Dendritic cell treated with granulocyte-macrophage colony-stimulating factor and Interleukin-4, amounts not matched to agents 40 ng/mL and 50 ng/mL, for 4 days (primary cell): Measurements from ENCODE around the gene SMARCD2.
"Not testable (repeated sequence)": the region's sequence is repeated elsewhere in the genome, so short reads cannot be mapped to it uniquely, and the experiment has no call there.

Source experiments
- H3K27ac Mint-ChIP-seq: one replicate; pipeline ENCODE4 v1.8.0; 2022; ENCODE audit warnings: mild to moderate bottlenecking, mixed read lengths
- H3K27me3 Mint-ChIP-seq: one replicate; pipeline ENCODE4 v1.8.0; 2022; ENCODE audit warnings: mild to moderate bottlenecking, mixed read lengths
- H3K36me3 Mint-ChIP-seq: one replicate; pipeline ENCODE4 v1.8.0; 2022; ENCODE audit warnings: low read depth, mixed read lengths
- H3K4me1 Mint-ChIP-seq: one replicate; pipeline ENCODE4 v1.8.0; 2022; ENCODE audit warnings: low read depth, mixed read lengths
- H3K4me3 Mint-ChIP-seq: one replicate; pipeline ENCODE4 v1.8.0; 2022; ENCODE audit warnings: mild to moderate bottlenecking, moderate library complexity, mixed read lengths
- H3K9me3 Mint-ChIP-seq: one replicate; pipeline ENCODE4 v1.8.0; 2022; ENCODE audit warnings: mixed read lengths
- intact Hi-C: fragments of 100-400 bp; cut with micrococcal nuclease; formaldehyde crosslinking; loops from one replicate; pipeline ENCODE4 v1.15.0; 2022

SMARCD2 gene

DNA sequence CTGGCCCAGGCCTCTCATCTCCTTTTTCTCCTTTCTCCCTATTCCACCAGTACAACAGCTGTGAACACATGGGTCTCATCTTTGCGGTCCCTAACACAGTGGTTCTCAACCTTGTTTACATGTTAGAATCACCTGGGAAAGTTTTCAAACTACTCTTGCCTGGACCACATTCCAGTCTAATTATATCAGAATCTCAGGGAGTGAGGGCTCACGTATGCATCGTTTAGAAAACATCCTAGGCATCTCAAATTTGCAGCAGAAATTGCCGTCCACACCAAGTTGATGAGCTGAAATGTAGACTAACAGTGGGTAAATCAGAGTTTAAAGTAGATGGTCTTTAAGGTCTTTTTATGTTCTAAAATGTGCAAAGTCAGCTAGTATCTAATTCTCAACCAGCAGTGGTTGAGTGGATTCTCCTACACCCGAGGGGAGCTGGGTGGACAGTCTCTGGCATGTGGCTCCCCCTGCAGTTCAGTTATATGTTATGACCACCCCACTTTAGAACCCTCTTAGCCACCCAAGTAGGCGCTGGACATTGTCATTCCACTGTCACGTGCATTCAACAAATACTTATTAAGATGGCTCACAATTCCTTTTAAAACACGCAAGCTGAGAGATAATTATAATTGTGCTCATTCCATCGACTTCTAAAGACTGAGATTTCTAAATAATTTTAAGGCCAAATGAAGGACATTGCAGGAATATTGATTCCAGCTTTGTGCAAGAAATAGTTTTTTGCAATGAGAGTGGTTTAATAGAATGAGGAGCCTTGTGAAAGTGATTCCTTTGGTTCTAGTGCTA lies 27.2 kb upstream of the SMARCD2 start:
- H3K4me3 Mint-ChIP-seq, H3K36me3 Mint-ChIP-seq, H3K9me3 Mint-ChIP-seq, H3K27ac Mint-ChIP-seq, intact Hi-C loops: not testable (repeated sequence)
- H3K4me1 Mint-ChIP-seq = peaks cover 12% of the 10 kb centered on the region
- H3K27me3 Mint-ChIP-seq = peaks cover 15% of the 10 kb centered on the region

- H3K27ac Mint-ChIP-seq, H3K36me3 Mint-ChIP-seq, intact Hi-C loops, H3K9me3 Mint-ChIP-seq, H3K4me3 Mint-ChIP-seq: not testable (repeated sequence)
- Mint-ChIP-seq H3K27me3 (peaks cover 17% of the 10 kb centered on the region), H3K4me1 (peaks cover 12% of the 10 kb centered on the region)
These were observed 24.1 kb upstream of the SMARCD2 start for GRCh38 chr17:63866625-63867024.

- no peaks in the 10 kb centered on the region for H3K9me3 Mint-ChIP-seq
- peaks cover 15% of the 10 kb centered on the region for H3K27me3 Mint-ChIP-seq
- no peak overlapping the region for H3K4me3 Mint-ChIP-seq
- no peaks in the 10 kb centered on the region for H3K36me3 Mint-ChIP-seq
- H3K4me1 Mint-ChIP-seq = no peaks in the 10 kb centered on the region
- intact Hi-C loops = no loop called here
- no peak overlapping the region for H3K27ac Mint-ChIP-seq
These were observed 16.8 kb upstream of the SMARCD2 start for GRCh38 chr17:63859257-63859656.

GRCh38 chr17:63856425-63856824 lies 13.9 kb upstream of the SMARCD2 start:
- intact Hi-C loops, H3K36me3 Mint-ChIP-seq, H3K4me1 Mint-ChIP-seq, H3K4me3 Mint-ChIP-seq, H3K27ac Mint-ChIP-seq, H3K9me3 Mint-ChIP-seq: not testable (repeated sequence)
- H3K27me3 Mint-ChIP-seq = peaks cover 11% of the 10 kb centered on the region

GRCh38 chr17:63855185-63855584 lies 12.7 kb upstream of the SMARCD2 start:
- H3K4me3 Mint-ChIP-seq = no peak overlapping the region
- no peak overlapping the region for H3K27ac Mint-ChIP-seq
- peaks cover 10% of the 10 kb centered on the region for H3K27me3 Mint-ChIP-seq
- no peaks in the 10 kb centered on the region for H3K4me1 Mint-ChIP-seq
- no peaks in the 10 kb centered on the region for H3K9me3 Mint-ChIP-seq
- no peaks in the 10 kb centered on the region for H3K36me3 Mint-ChIP-seq
- intact Hi-C loops = no loop called here

- Mint-ChIP-seq H3K9me3 (no peaks in the 10 kb centered on the region), H3K36me3 (no peaks in the 10 kb centered on the region), H3K27ac (no peak overlapping the region), H3K4me1 (peaks cover under 1% of the 10 kb centered on the region), H3K27me3 (peaks cover 10% of the 10 kb centered on the region), H3K4me3 (no peak overlapping the region)
- intact Hi-C loops = no loop called here
These were observed 12.2 kb upstream of the SMARCD2 start for GRCh38 chr17:63854709-63855108.

GRCh38 chr17:63853260-63853659 lies 10.8 kb upstream of the SMARCD2 start:
- Mint-ChIP-seq H3K27ac (no peak overlapping the region), H3K36me3 (no peaks in the 10 kb centered on the region), H3K4me1 (peaks cover 10% of the 10 kb centered on the region), H3K9me3 (peaks cover 1% of the 10 kb centered on the region), H3K4me3 (no peak overlapping the region), H3K27me3 (peaks cover 7% of the 10 kb centered on the region)
- intact Hi-C loops = no loop called here

- H3K4me3 Mint-ChIP-seq = no peak overlapping the region
- no peaks in the 10 kb centered on the region for H3K36me3 Mint-ChIP-seq
- H3K9me3 Mint-ChIP-seq = peaks cover 8% of the 10 kb centered on the region
- H3K27ac Mint-ChIP-seq = no peak overlapping the region
- H3K4me1 Mint-ChIP-seq = peaks cover 15% of the 10 kb centered on the region
- peaks cover 7% of the 10 kb centered on the region for H3K27me3 Mint-ChIP-seq
- intact Hi-C loops = no loop called here
These were observed 7.9 kb upstream of the SMARCD2 start for GRCh38 chr17:63850401-63850800.

DNA sequence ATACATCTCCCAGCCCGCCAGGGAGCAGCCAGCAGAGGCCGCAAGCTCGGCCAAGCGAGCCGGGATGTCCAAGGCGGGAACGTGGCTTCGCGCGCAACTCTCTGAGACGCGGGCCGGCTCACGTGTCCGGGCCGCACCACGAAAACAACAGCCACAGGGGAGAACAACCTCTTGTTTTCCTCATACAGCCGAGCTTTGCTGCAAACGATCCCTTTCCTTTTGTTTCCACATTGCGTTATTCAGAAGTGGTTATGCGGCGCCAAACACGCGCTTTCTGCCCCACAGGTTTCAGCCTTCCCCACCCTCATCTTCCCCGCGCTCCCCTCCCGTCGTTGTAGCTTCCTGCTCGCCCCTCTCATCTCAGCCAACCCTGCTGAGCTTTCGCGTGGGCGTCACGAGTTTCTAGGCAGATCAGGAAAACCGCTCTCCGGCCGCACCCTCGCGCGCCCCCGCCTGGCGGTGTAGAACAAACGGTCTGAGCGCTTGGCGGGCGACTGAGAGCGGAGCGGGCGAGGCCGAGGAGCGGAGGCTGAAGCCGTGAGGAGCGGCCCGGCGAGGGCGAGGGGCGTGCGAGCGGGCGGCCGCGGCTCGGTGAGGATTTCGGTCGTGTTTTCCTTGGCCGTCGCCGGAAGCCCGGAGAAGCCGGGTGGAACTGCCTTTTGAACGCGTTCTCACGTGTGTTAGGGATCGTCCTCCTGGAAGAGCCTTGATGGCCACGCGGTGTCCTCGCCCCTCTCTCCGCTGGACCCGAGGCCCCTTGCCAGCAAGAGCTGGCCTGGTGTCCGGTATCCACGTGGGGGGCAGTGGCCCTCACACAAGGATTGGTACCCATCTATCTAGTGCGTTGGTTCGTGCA lies 6.6 kb upstream of the SMARCD2 start:
- H3K27me3 Mint-ChIP-seq = peaks cover 7% of the 10 kb centered on the region
- intact Hi-C loops = loop anchor here (1.0 kb wide), 1 partner anchor 8 kb away; no protein-coding TSS in a partner anchor
- no peaks in the 10 kb centered on the region for H3K36me3 Mint-ChIP-seq
- peak overlapping the region; percentile 83 for H3K4me3 Mint-ChIP-seq
- H3K9me3 Mint-ChIP-seq = peaks cover 8% of the 10 kb centered on the region
- H3K27ac Mint-ChIP-seq = peak overlapping the region; percentile 99
- peaks cover 18% of the 10 kb centered on the region for H3K4me1 Mint-ChIP-seq

- peak overlapping the region; percentile 59 for H3K27ac Mint-ChIP-seq
- intact Hi-C loops = no loop called here
These were observed 5.2 kb upstream of the SMARCD2 start for GRCh38 chr17:63847525-63848249.

DNA sequence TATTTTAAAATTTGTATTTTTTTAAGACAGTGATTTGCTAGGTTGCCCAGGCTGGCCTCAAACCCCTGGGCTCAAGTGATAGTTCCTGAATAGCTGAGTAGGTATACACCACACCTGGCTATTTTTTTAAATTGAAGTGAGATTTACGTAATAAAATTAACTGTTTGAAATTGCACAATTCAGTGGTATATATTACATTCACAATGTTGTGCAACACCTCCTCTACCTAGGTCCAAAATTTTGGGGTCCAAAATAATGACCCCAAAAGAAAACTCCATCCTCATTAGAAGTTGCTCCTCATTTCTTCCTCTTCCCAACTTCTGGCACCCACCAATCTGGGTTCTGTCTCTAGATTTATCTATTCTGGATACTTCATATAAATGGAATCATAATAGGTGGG lies 3.0 kb upstream of the SMARCD2 start:
- H3K27ac Mint-ChIP-seq = no peak overlapping the region
- peaks cover 18% of the 10 kb centered on the region for H3K36me3 Mint-ChIP-seq
- H3K4me1 Mint-ChIP-seq = peaks cover 40% of the 10 kb centered on the region
- peaks cover 8% of the 10 kb centered on the region for H3K9me3 Mint-ChIP-seq
- intact Hi-C loops = no loop called here
- H3K27me3 Mint-ChIP-seq = peaks cover 7% of the 10 kb centered on the region
- H3K4me3 Mint-ChIP-seq = no peak overlapping the region

More at GRCh38 chr17:63847525-63848249, 5.2 kb upstream of the SMARCD2 start:
- no peaks in the 10 kb centered on the region for H3K36me3 Mint-ChIP-seq
- H3K27me3 Mint-ChIP-seq = peaks cover 7% of the 10 kb centered on the region
- peaks cover 28% of the 10 kb centered on the region for H3K4me1 Mint-ChIP-seq
- H3K9me3 Mint-ChIP-seq = peaks cover 8% of the 10 kb centered on the region
- H3K4me3 Mint-ChIP-seq = no peak overlapping the region

DNA sequence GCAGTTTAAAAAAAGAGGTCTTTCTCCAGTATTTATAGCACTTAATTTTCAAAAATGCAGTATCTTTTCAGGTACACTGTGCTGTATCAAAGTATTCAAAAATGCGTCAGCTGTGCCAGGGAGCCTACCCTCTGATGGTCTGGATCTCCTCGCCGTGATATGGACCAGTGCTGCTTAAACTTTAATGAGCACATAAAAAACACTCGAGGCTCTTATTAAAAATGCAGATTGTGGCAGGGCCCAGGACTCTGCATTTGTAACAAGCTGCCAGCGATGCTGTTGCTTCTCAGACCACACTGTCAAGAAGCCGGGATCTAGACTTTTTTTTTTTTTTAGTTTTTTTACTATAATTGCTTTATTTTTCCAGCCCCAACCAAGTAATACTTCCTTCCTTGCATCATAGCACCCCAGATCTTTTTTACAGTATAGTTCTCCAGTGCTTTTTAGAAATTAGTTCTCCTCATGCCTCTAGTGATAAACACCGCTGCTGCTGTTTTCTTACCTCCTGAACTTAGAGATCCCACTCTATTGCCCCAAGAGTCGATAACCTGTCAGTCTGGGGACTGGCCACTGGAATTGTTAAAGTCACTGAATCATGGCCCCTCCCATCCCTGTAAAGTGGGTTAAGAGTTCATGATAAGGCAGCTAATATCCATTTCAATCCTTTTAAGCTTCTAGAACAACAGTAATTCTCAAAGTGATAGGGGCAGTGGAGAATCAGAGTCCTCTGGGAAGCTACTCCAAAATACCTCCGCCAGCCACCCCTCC lies 1.6 kb upstream of the SMARCD2 start:
- Mint-ChIP-seq H3K27me3 (no peaks in the 10 kb centered on the region), H3K4me3 (peak overlapping the region; percentile 87), H3K4me1 (peaks cover 46% of the 10 kb centered on the region), H3K9me3 (peaks cover 8% of the 10 kb centered on the region), H3K27ac (peak overlapping the region; percentile 93), H3K36me3 (peaks cover 18% of the 10 kb centered on the region)
- intact Hi-C loops = loop anchor here (5.0 kb wide), 3 partner anchors 72 to 407 kb away; partner anchors contain the start of genes CCDC47, DDX42 and STRADA

DNA sequence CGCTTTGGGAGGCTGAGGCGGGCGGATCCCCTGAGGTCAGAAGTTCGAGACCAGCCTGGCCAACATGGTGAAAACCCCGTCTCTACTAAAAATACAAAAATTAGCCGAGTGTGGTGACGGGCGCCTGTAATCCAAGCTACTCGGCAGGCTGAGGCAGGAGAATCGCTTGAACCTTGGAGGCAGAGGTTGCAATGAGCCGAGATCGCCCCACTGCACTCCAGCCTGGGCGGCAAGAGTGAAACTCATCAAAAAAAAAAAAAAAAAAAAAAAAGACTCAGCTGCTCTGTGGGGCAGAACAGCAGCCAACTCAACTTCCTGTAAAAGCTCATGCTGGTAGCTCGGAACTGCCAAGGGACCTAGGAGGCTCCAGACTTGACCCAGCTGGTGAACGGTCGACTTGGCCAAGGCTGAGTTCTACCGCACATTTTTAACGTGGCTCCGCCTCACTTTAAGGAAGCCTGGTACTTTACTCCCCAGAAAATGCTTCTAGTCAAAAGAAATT lies 953 bp upstream of the SMARCD2 start:
- not testable (repeated sequence) for H3K9me3 Mint-ChIP-seq, H3K27me3 Mint-ChIP-seq
- Mint-ChIP-seq H3K27ac (peak overlapping the region; percentile 93), H3K36me3 (peaks cover 22% of the 10 kb centered on the region), H3K4me1 (peaks cover 48% of the 10 kb centered on the region), H3K4me3 (peak overlapping the region; percentile 87)
- intact Hi-C loops = loop anchor here (5.0 kb wide), 3 partner anchors 71 to 406 kb away; partner anchors contain the start of genes CCDC47, DDX42 and STRADA
